Omental fat pad (tissue), 4 donors: Measurements from ENCODE around the gene OLIG1. TPM values are rescaled to one million over a fixed set of nuclear protein-coding genes. Genes with fewer than 3 reads are reported as not detected.

Source experiments
- ATAC-seq: fragments of 150-250 bp; one replicate; pipeline ENCODE4 v1.9.1; 2016; ENCODE audit warnings: mild to moderate bottlenecking, moderate library complexity; ENCODE audit not compliant: low FRiP score
- DNase-seq: peaks from one replicate; pipeline ENCODE4 v3.0.0-alpha.2; 2019; ENCODE audit warnings: low spot score
- total RNA-seq, 4 donors: library from RNA; depleted of rRNA; stranded (reverse); fragments of >200 nt; gene quantifications; one replicate each; pipeline ENCODE4 v1.1.0, GENCODE V29; 2016
- TF ChIP-seq, protein P1 (sequence below), 3 donors: fragments of 450-650 bp; IDR thresholded peaks; one replicate each; pipeline ENCODE4 v1.5.1; 2016 to 2017; ENCODE audit warnings: antibody characterized with exemption in 3 of 3, mild to moderate bottlenecking in 3 of 3, moderate library complexity in 2 of 3

Gene OLIG1
- total RNA-seq, 4 donors from 2014 or later = not detected

DNA sequence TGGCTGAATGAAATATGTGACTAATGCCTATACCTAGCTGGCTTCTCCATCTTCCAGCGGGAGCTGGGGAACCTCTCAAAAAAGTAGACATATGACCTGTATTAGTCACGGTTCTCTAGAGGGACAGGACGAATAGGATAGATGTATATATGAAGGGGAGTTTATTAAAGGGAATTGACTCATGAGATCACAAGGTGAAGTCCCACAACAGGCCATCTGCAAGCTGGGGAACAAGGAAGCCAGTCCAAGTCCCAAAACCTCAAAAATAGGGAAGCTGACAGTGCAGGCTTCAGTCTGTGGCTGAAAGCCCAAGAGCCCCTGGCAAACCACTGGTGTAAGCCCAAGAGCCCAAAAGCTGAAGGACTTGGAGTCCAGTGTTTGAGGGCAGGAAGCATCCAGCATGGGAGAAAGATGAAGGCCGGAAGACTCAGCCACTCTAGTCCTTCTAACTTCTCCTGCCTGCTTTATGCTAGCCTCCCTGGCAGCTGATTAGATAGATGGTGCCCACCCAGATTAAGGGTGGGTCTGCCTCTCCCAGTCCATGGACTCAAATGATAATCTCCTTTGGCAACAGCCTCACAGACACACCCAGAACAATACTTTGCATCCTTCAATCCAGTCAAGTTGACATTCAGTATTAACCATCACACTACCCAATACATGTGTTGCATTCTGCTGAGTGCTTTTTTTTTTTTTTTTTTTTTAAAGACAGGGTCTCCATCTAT, 19.6 kb downstream of the OLIG1 start:
- ATAC-seq (no peak), DNase-seq (no peak)
- TF ChIP-seq, protein P1, sequence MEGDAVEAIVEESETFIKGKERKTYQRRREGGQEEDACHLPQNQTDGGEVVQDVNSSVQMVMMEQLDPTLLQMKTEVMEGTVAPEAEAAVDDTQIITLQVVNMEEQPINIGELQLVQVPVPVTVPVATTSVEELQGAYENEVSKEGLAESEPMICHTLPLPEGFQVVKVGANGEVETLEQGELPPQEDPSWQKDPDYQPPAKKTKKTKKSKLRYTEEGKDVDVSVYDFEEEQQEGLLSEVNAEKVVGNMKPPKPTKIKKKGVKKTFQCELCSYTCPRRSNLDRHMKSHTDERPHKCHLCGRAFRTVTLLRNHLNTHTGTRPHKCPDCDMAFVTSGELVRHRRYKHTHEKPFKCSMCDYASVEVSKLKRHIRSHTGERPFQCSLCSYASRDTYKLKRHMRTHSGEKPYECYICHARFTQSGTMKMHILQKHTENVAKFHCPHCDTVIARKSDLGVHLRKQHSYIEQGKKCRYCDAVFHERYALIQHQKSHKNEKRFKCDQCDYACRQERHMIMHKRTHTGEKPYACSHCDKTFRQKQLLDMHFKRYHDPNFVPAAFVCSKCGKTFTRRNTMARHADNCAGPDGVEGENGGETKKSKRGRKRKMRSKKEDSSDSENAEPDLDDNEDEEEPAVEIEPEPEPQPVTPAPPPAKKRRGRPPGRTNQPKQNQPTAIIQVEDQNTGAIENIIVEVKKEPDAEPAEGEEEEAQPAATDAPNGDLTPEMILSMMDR (IDR thresholded peaks at IDR 0.05) = no peak

DNA sequence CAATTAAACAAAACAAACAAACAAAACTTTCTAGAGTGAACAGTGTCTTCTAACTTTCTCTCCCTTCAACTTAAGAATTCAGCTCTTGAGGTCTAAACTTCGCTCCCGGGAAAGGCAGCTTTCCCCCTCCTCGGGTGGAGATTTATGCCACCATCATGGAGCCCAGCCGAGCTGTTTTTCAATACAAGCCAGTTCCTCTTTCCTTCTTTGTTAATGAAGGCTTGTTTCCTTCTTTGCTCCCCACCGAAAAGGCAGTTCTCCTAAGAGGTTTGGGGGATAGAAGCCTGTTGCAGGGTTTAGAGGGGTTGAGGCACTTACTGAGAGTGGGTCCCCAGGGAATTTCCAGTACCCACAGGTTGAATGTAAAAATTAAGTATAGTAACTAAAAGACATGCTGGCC, 26.5 kb downstream of the OLIG1 start:
- TF ChIP-seq, protein P1 (IDR thresholded peaks at IDR 0.05) = no peak
- ATAC-seq = no peak

DNA sequence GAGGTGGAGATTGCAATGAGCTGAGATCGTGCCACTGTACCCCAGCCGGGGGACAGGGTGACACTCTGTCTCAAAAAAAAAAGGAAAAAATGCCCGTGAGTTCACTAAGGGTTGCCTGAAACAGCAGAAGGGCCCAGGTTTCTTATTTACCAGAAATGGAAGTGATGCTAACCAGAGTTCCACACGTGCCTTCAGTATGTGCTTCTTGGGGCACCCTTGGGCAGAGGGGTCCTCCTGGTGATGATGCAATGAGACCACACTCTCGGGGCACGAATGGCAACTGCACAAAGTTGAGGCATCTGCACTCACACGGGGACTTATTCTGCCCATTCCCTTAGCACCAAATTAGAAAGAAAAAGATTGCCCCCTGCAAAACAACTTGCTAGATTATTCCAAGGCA, 29.2 kb downstream of the OLIG1 start:
- DNase-seq (no peak), ATAC-seq (no peak)
- TF ChIP-seq, protein P1 (IDR thresholded peaks at IDR 0.05) = no peak

More for the DNA sequence above, 26.5 kb downstream of the OLIG1 start:
- DNase-seq = no peak

- TF ChIP-seq, protein P1 (IDR thresholded peaks at IDR 0.05) = no peak
- DNase-seq (no peak), ATAC-seq (no peak)
These were observed 31.5 kb downstream of the OLIG1 start for GRCh38 chr21:33101300-33101911.

- DNase-seq (no peak), ATAC-seq (no peak)
- TF ChIP-seq, protein P1 (IDR thresholded peaks at IDR 0.05) = no peak
These were observed 35.1 kb downstream of the OLIG1 start for GRCh38 chr21:33105088-33105487.

DNA sequence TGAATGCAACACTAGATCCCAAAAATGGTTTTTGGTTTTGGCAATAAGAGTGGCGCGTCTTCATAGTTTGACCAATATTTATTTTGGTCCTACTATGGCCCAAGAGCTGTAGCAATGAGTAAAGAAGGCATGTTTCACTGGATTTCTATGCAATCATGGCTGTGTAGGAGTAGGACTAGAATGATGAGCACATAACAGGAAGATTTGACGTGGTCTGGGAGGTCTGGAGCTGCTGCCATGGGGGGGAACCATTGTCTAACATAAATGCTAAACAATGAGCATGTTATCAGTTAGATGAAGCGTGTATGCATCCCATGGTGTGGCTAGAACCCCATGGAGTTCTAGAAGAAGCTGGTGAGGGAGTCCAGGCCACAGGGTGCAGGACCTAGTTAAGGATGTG, 38.3 kb downstream of the OLIG1 start:
- DNase-seq (no peak), ATAC-seq (no peak)
- TF ChIP-seq, protein P1 (IDR thresholded peaks at IDR 0.05) = no peak
